Mucosa of descending colon (tissue), 3 donors: ENCODE results near the gene PLEKHO2. TPM values are rescaled to one million over a fixed set of nuclear protein-coding genes. Genes with fewer than 3 reads are reported as not detected.

Experiments
- ATAC-seq: fragments of 200-7000 bp; cut with Tn5 transposase; one replicate; pipeline ENCODE4 v1.9.1; 2020; ENCODE audit warnings: mild to moderate bottlenecking, moderate library complexity
- DNase-seq, 3 donors: peaks; one replicate each; pipeline ENCODE4 v3.0.0-alpha.2; 2020
- H3K36me3 ChIP-seq: fragments of 200-600 bp; one replicate; pipeline ENCODE4 v1.8.0; 2021; ENCODE audit warnings: low read depth, mild to moderate bottlenecking
- H3K4me1 ChIP-seq: fragments of 200-600 bp; one replicate; pipeline ENCODE4 v1.8.0; 2021; ENCODE audit warnings: low read depth, mild to moderate bottlenecking
- H3K4me3 ChIP-seq: fragments of 200-600 bp; one replicate; pipeline ENCODE4 v1.8.0; 2021; ENCODE audit warnings: mild to moderate bottlenecking
- H3K9me3 ChIP-seq: fragments of 200-600 bp; one replicate; pipeline ENCODE4 v1.8.0; 2021; ENCODE audit warnings: mild to moderate bottlenecking
- intact Hi-C, 2 donors: fragments of 100-400 bp; cut with DNase I in 1 of 2; cut with micrococcal nuclease in 1 of 2; formaldehyde crosslinking; loops; one replicate each; pipeline versions ENCODE4 v1.11.0 to v1.11.1; 2022; cut with DNase I, micrococcal nuclease
- total RNA-seq, 3 donors: library from RNA; stranded (reverse); fragmentation: NEBNext Ultra II Directional in 2 of 3; extraction: Animal tissue kit (Norgen Biotek cat#: 25700) in 2 of 3; gene quantifications; one replicate each; pipeline versions ENCODE4 v1.2.1 to v1.2.4, GENCODE V29; 2021 to 2023
- TF ChIP-seq, protein P1 (sequence below): fragments of 200-600 bp; IDR thresholded peaks from one replicate; pipeline ENCODE4 v1.8.0; 2022; ENCODE audit warnings: antibody characterized with exemption, mild to moderate bottlenecking
- donor health status: DM: no; HTN: no; CAD: no; lungs with moderate emphysema.
- donor health status: DM: no; HTN: no; CAD: no.
- donor health status: DM: no; HTN: yes; CAD: no.

The PLEKHO2 gene
- total RNA-seq, 3 donors from 2014 or later, result 5.8 to 38.9 (median 15.9) TPM

DNA sequence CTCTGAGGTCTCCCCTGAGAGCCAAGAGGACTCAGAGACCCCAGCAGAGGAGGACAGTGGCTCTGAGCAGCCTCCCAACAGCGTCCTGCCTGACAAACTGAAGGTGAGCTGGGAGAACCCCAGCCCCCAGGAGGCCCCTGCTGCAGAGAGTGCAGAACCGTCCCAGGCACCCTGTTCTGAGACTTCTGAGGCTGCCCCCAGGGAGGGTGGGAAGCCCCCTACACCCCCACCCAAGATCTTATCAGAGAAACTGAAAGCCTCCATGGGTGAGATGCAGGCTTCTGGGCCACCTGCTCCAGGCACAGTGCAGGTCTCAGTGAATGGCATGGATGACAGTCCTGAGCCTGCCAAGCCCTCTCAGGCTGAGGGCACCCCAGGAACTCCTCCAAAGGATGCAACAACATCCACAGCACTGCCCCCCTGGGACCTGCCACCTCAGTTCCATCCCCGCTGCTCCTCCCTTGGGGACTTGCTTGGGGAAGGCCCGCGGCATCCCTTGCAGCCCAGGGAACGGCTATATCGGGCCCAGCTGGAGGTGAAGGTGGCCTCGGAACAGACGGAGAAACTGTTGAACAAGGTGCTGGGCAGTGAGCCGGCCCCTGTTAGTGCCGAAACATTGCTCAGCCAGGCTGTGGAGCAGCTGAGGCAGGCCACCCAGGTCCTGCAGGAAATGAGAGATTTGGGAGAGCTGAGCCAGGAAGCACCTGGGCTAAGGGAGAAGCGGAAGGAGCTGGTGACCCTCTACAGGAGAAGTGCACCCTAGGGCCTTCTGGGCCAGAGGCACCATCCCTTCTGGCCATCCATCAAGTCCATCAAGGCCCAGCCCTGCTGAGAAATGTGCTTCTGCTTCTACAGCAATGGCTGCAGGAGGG lies 23.6 kb downstream of the PLEKHO2 start:
- Histone ChIP-seq H3K36me3 (no peaks in the 10 kb centered on the region), H3K4me3 (no peak overlapping the region), H3K4me1 (peaks cover 2% of the 10 kb centered on the region), H3K9me3 (no peaks in the 10 kb centered on the region)
- no peak for ATAC-seq
- TF ChIP-seq, protein P1, sequence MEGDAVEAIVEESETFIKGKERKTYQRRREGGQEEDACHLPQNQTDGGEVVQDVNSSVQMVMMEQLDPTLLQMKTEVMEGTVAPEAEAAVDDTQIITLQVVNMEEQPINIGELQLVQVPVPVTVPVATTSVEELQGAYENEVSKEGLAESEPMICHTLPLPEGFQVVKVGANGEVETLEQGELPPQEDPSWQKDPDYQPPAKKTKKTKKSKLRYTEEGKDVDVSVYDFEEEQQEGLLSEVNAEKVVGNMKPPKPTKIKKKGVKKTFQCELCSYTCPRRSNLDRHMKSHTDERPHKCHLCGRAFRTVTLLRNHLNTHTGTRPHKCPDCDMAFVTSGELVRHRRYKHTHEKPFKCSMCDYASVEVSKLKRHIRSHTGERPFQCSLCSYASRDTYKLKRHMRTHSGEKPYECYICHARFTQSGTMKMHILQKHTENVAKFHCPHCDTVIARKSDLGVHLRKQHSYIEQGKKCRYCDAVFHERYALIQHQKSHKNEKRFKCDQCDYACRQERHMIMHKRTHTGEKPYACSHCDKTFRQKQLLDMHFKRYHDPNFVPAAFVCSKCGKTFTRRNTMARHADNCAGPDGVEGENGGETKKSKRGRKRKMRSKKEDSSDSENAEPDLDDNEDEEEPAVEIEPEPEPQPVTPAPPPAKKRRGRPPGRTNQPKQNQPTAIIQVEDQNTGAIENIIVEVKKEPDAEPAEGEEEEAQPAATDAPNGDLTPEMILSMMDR, result no peak
- intact Hi-C loops, result no loop called here
- no peak for DNase-seq

DNA sequence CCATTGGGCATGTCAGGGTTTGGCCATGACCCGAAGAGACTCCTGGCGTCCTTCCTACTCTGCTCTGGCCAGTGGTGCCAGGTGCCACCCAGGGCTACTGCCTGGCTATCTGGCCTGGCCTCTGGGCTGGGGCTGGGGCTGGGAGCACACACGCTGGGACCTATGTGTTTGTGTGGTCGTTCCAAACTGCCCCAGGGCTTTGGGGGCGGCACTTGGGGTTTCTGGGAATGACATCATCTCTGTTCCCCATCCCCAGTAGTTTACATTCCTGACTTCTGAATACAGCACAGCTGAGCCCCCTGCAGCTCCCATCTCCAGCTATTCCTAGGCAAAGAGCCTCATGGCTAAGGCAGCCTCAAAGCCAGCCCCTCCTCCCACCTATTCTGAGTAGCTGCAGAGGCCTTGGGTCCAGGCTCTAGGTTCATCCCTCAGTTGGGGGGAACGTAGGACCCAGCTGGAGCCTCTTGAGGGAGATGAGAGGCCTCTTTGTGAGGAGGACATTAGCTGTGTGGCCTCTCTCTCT lies 24.3 kb downstream of the PLEKHO2 start:
- ATAC-seq (peak; percentile 58), DNase-seq (no peak)
- intact Hi-C loops, result no loop called here
- no peaks in the 10 kb centered on the region for H3K36me3 ChIP-seq
- no peak overlapping the region for H3K4me3 ChIP-seq
- H3K9me3 ChIP-seq, result no peaks in the 10 kb centered on the region
- peaks cover under 1% of the 10 kb centered on the region for H3K4me1 ChIP-seq
- TF ChIP-seq, protein P1, result no peak

DNA sequence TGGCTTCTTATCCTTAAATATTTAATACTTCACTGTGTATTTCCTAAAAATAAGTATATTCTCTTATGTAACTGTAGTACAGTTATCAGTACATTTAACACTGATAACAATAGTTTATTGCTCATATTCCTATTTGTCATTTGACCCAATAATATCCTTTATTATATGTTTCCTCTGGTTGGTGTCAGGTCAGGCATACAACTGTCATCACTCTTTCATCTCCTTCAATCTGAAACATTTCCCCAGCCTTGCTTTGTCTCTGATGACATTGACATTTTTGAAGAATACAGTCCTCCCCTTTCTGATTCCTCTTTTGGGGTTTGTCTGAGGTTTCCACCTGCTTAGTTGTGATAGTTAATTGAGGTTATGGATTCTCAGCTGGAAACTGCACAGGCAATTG lies 27.8 kb downstream of the PLEKHO2 start:
- TF ChIP-seq, protein P1, result no peak
- no peak overlapping the region for H3K4me3 ChIP-seq
- H3K4me1 ChIP-seq, result no peaks in the 10 kb centered on the region
- ATAC-seq (no peak), DNase-seq (no peak)
- H3K36me3 ChIP-seq, result no peaks in the 10 kb centered on the region
- intact Hi-C loops, result no loop called here
- H3K9me3 ChIP-seq, result no peaks in the 10 kb centered on the region

DNA sequence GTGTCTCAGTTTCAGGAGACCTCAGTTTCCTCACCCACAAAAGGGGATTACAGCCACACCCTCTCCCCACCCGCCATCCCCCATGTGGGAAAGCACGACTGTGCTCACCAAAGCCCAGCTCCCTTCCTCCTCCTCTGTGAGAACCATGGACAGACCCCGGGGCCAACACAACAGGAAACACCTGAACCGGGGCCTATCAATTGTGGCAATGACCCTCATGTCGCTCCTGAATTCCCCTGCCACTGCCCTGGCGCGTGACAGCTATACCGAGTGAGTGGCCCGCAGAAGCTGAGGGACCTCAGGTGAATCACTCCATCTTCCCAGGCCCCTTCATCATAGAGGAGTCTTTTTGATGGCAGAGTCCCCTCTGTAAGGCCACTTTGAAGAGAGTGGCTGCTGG lies 28.6 kb downstream of the PLEKHO2 start:
- Histone ChIP-seq H3K9me3 (no peaks in the 10 kb centered on the region), H3K36me3 (no peaks in the 10 kb centered on the region), H3K4me1 (no peaks in the 10 kb centered on the region), H3K4me3 (no peak overlapping the region)
- intact Hi-C loops, result no loop called here
- DNase-seq, result no peak
- ATAC-seq, result no peak
- TF ChIP-seq, protein P1, result no peak

DNA sequence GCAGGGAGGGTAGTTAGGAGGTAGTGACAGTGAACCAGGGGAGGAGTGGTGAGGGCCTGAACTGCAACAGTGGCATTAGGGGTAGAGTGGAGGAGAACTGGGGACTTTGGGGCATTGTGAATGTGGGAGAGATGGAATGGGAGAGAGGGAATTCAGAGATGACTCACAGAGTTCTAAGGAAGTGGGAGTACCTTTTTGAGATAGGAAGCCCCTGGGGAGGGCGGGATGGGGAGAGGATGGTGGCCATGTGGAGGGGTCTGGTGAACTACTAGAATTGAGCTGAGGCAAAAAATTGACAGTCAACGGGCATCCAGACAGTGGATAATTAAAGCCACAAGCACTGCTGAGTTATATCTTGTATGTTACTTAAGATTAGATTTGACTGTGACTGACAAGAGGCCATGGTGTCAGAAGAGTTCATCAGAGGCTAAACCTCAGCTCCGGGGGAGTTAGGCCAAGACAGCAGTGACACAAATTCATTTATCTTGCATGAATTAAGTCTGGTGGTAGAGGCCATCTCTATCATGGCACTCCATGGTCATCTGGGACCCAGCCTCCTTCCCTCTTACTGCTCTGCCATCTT lies 34.0 kb downstream of the PLEKHO2 start:
- DNase-seq, result no peak
- Histone ChIP-seq H3K4me3 (no peak overlapping the region), H3K4me1 (no peaks in the 10 kb centered on the region), H3K9me3 (no peaks in the 10 kb centered on the region), H3K36me3 (no peaks in the 10 kb centered on the region)
- TF ChIP-seq, protein P1, result no peak
- ATAC-seq, result no peak
- intact Hi-C loops, result no loop called here
